Fibroblast of peridontal ligament (primary cell): ENCODE data around the gene CDH18.
A peak's percentile ranks its signal among the peaks of the same experiment; 100 is the strongest.

Source experiments
- DNase-seq: peaks from one replicate; pipeline ENCODE4 v3.0.0-alpha.2; 2010; ENCODE audit errors: extremely low read depth

Gene CDH18

GRCh38 chr5:19605846-19606407 lies 382.1 kb downstream of the CDH18 start:
- no peak for DNase-seq

- DNase-seq: no peak
Measured at GRCh38 chr5:19584131-19584530, 403.9 kb downstream of the CDH18 start.

GRCh38 chr5:19577882-19578281 lies 410.1 kb downstream of the CDH18 start:
- no peak for DNase-seq

GRCh38 chr5:19568004-19568403 lies 420.0 kb downstream of the CDH18 start:
- no peak for DNase-seq

GRCh38 chr5:19565466-19565865 lies 422.5 kb downstream of the CDH18 start:
- no peak for DNase-seq

- DNase-seq: no peak
Measured at GRCh38 chr5:19564036-19564435, 424.0 kb downstream of the CDH18 start.

DNA sequence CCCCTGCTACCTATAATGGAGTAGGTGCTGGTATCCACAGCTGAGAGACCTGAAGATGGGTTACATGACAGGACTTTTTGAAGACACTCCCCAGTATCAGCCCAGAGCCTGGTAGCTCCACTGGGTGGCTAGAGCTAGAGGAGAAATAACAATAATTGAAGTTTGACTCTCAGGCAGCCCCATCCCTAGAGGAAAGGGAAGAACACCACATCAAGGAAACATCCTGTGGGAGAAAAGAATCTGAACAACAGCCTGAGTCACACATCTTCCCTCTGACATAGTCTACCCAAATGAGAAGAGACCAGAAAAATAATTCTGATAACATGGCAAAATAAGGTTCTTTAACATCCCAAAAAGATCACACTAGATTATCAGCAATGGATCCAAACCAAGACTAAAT lies 432.1 kb downstream of the CDH18 start:
- DNase-seq: no peak

GRCh38 chr5:19555436-19555835 lies 432.6 kb downstream of the CDH18 start:
- DNase-seq: no peak

DNA sequence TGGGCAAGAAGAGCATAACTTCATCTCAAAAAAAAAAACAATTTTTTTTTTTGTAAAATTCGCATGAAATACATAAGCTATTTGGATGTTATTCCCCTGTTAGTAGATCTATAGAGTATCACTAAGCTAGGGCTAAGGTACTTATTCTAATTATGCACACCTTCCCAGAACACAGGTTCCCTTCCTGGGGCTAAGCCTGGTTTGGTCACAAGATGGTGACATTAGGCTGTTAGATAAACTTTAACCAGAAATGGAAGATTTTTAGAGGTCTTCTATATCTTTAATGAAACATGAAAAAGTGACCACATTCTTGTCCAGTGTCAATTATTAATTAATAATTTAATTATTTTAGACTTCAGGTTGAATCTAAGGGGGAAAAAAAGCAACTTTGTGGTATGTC lies 433.5 kb downstream of the CDH18 start:
- DNase-seq: no peak

- peak; percentile 63 for DNase-seq
Measured at GRCh38 chr5:19547640-19548039, 440.4 kb downstream of the CDH18 start.

- DNase-seq: no peak
Measured at GRCh38 chr5:19546521-19546920, 441.5 kb downstream of the CDH18 start.

GRCh38 chr5:19538607-19539006 lies 449.4 kb downstream of the CDH18 start:
- no peak for DNase-seq

GRCh38 chr5:19536387-19536786 lies 451.6 kb downstream of the CDH18 start:
- no peak for DNase-seq

- DNase-seq: no peak
Measured at GRCh38 chr5:19534751-19535150, 453.2 kb downstream of the CDH18 start.

DNA sequence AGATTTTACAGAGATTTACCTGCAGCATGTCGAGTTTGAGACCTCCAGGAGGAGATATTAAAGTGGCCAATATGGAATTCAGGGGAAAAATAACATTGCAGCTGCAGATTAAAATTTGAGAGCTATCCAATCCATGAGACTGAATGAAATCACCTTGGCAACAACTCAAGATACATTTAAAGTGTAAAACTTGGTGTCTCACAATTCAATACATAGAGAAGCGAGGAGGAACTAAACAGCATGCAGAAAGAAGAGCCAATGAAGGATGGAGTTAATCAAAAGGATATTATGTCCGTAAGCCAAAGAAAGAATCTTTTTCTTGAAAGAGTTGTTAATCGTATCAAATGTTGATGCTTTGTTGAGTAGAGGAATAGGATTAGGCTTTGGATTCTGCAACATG lies 455.1 kb downstream of the CDH18 start:
- no peak for DNase-seq

DNA sequence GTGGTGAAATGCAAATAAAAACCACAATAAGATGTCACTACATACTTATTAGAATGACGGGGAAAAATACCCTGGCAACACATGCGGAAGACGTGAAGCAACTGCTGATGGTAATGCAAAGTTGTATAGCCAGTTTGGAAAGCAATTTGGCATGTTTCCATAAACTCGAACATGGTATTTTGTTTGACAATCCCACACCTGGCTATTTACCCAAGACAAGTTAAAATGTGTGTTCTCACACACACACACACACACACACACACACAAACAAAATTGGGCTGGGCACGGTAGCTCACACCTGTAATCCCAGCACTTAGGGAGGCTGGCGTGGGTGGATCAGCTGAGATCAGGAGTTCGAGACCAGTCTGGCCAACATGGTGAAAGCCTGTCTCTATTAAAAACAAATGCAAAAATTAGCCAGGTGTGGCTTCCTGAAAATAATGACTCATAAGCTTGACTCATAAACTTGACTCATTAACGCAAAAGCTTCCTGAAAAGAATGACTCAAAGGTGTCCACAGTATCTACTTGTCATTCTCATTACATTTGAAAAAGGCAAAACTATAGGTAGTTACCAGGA lies 456.5 kb downstream of the CDH18 start:
- no peak for DNase-seq

GRCh38 chr5:19519448-19519847 lies 468.6 kb downstream of the CDH18 start:
- no peak for DNase-seq

- no peak for DNase-seq
Measured at GRCh38 chr5:19498852-19499251, 489.1 kb downstream of the CDH18 start.

DNA sequence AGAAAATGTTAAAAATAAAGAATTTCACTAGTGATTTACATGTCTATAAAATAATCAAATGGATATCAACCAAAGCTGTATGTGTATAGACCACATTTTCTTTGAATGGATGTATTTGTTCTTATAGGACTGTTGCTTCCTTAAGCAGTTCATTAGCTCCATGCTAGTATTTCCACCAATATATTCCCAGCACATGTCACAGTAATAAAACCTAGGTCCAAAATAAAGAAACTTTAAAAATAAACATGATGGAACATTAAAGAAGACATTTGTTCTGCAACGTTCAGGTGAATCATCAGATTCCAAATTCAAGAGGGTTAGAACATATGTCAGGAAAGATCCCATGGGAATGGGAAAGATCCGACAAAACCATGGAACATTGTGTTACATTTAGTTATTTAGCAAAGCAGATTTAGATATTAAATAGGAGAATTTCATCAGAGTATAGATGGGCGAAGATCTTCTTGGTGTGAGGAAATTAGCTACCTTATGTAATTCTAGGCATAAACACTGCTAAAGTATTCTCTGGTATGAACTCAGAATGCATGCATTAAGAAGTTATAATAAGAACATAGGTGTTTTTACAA lies 490.7 kb downstream of the CDH18 start:
- no peak for DNase-seq

DNA sequence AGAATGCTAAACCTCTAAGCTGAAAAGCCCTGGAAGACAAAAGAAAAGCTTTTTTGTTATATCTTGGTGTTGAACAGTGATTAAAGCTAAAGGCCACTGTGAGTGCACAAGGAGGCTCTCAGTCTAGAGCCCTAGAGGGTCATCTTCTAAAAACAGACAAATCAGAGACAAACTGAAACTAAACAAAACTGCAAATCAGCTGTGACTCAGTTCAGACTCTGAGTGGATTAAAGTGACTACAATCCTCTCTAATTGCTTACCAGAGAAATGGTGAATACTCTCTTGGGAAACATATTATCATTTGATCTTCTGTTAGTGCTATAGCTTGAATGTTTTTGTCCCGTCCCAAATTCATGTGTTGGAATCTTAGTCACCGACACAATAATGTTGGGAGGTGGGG lies 491.9 kb downstream of the CDH18 start:
- DNase-seq: no peak

DNA sequence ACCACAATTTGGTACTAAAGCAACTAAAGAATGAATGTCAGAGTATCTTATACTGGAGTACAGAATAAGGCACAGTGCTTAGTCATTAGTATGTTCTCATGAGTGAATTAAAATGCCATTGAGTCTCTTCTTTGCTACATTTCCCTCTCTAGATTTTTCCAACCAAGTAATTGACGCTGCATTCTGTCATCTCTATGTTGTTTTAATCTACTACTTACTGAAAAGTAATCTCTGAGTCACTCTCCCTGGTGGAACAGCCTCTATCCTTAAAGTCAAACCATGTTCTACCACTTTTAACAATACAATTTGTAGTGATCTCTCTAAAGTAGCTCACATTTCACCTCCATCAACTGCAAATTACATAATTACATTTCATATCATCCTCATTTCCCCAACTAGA lies 495.1 kb downstream of the CDH18 start:
- DNase-seq: no peak

- no peak for DNase-seq
Measured at GRCh38 chr5:19488786-19489185, 499.2 kb downstream of the CDH18 start.

- no peak for DNase-seq
Measured at GRCh38 chr5:19487480-19487879, 500.5 kb downstream of the CDH18 start.

- DNase-seq: no peak
Measured at GRCh38 chr5:19479562-19479961, 508.4 kb downstream of the CDH18 start.
